Fibroblast of villous mesenchyme (primary cell): ENCODE data around the gene DOCK11. TPM values are rescaled to one million over a fixed set of nuclear protein-coding genes. Genes with fewer than 3 reads are reported as not detected.

Source experiments
- DNase-seq: peaks from one replicate; pipeline ENCODE4 v3.0.0-alpha.2; 2010; ENCODE audit warnings: low read depth
- H3K4me3 ChIP-seq: 2 replicates; pipeline ENCODE4 v1.5.1; 2011; ENCODE audit warnings: low read depth, mild to moderate bottlenecking, low read length
- CTCF ChIP-seq: IDR thresholded peaks from 2 replicates; pipeline ENCODE4 v1.5.1; 2012; ENCODE audit warnings: low read depth, mild to moderate bottlenecking, low read length; ENCODE audit not compliant: insufficient read depth
- total RNA-seq: library from RNA; depleted of rRNA; stranded (reverse); fragments of >200 nt; gene quantifications from 2 replicates; pipeline ENCODE4 v1.2.3, GENCODE V29; 2012

The DOCK11 gene
- total RNA-seq, 1 donor, result 50.1 TPM

- H3K4me3 ChIP-seq, result no peak overlapping the region
- DNase-seq, result no peak
- TF ChIP-seq CTCF, result no peak
Observed at GRCh38 chrX:118522230-118522926, 26.8 kb downstream of the DOCK11 start.

- no peak for TF ChIP-seq CTCF
- no peak overlapping the region for H3K4me3 ChIP-seq
- DNase-seq, result no peak
Observed at GRCh38 chrX:118523920-118524319, 28.3 kb downstream of the DOCK11 start.

- no peak overlapping the region for H3K4me3 ChIP-seq
- TF ChIP-seq CTCF, result no peak
- DNase-seq, result no peak
Observed at GRCh38 chrX:118524344-118524743, 28.7 kb downstream of the DOCK11 start.

- TF ChIP-seq CTCF, result no peak
- DNase-seq, result no peak
- no peak overlapping the region for H3K4me3 ChIP-seq
Observed at GRCh38 chrX:118525174-118525730, 29.6 kb downstream of the DOCK11 start.

- no peak for TF ChIP-seq CTCF
Observed at GRCh38 chrX:118526149-118526548, 30.5 kb downstream of the DOCK11 start.

GRCh38 chrX:118528071-118528737 lies 32.6 kb downstream of the DOCK11 start:
- TF ChIP-seq CTCF, result no peak
- H3K4me3 ChIP-seq, result no peak overlapping the region
- no peak for DNase-seq

More at GRCh38 chrX:118526149-118526548, 30.5 kb downstream of the DOCK11 start:
- no peak overlapping the region for H3K4me3 ChIP-seq
- no peak for DNase-seq
